ENCODE results near the gene DYNC1I1. TPM values are rescaled to one million over a fixed set of nuclear protein-coding genes. Genes with fewer than 3 reads are reported as not detected.

The DYNC1I1 gene
- total RNA-seq, 2 experiments from 2014 or later = not detected

DNA sequence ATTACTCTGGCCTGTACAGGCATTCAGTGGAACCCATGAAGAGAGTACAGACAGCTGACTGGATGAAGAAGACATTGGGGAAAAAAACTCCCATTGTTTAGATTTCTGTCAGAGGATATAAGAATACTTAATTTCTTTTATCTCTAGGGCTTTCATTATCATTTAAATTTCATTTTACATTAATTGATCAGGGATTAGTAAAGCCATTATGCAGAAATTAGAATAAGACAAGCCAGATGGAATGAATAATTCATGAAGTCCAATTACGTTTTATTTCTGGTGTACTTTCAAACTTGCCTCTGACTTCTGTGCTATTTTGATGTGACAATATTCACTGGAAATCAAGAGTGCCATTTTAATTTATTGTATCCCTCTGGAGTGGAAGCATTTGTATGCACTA, 302.5 kb downstream of the DYNC1I1 start:
- H3K27me3 Mint-ChIP-seq = peaks cover 32% of the 10 kb centered on the region
- no peak overlapping the region for H3K27ac Mint-ChIP-seq
- no peak overlapping the region for H3K4me3 Mint-ChIP-seq
- DNase-seq (no peak), ATAC-seq (no peak)
- intact Hi-C loops (cut with DNase I, micrococcal nuclease) = loop anchor here (1.0 to 5.0 kb wide), 5 partner anchors 158 to 990 kb away; no protein-coding TSS in a partner anchor
- ChIA-PET CTCF (interaction anchor here (0.5 to 1.3 kb wide), 6 partner anchors 11 to 955 kb away, joined by 3 to 5 read pairs (median 3); no protein-coding TSS in a partner anchor), POLR2A (no interaction called here)
- peaks cover 8% of the 10 kb centered on the region for H3K4me1 Mint-ChIP-seq
- H3K9me3 Mint-ChIP-seq (ENCODE audit: low read depth) = no peaks in the 10 kb centered on the region
- no peaks in the 10 kb centered on the region for H3K36me3 Mint-ChIP-seq (ENCODE audit: low read depth)

DNA sequence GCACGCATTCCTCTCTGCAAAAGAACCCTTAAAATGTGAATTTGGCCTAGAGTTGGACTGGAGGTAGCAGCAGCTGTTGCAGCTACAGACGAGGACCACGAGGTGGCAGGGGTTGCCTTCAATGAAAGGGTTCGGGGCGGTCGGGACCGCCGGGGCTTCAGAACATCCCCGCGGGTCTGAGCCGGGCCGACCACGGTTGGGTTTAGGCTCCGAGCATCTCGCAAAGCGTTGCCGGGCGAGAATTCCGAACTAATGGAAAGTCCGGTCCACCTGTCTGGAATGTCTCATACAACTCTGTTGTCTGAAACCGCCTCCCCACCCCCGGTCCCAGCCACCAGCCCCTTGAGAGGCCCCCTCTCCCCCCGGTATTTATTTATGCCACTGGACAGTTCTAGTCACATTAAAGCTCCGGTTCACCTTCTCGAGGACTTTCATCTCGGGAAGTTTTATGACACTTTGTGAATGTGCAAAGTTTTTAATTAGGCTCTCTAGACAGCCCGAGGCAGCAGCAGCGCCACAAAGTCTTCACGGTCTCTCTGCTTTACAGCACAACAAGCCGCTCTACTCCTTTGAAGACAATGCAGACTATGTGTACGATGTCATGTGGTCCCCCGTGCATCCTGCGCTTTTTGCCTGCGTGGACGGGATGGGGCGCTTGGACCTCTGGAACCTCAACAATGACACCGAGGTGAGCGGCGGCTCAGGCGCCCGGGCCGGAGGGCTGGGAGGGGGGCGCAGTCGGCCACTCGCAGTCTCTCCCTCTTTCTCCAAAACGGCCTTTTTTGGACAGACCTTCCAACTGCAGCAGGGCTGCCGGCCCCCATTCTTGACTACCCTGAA, 303.4 kb downstream of the DYNC1I1 start:
- peaks cover 34% of the 10 kb centered on the region for H3K27me3 Mint-ChIP-seq
- peaks cover 8% of the 10 kb centered on the region for H3K4me1 Mint-ChIP-seq
- intact Hi-C loops (cut with DNase I, micrococcal nuclease) = loop anchor here (1.0 to 5.0 kb wide), 5 partner anchors 159 to 990 kb away; no protein-coding TSS in a partner anchor
- H3K4me3 Mint-ChIP-seq = peak overlapping the region; percentile 69
- ChIA-PET POLR2A (no interaction called here), CTCF (interaction anchor here (0.5 to 1.3 kb wide), 7 partner anchors 10 to 955 kb away, joined by 3 to 5 read pairs (median 3); no protein-coding TSS in a partner anchor)
- no peaks in the 10 kb centered on the region for H3K36me3 Mint-ChIP-seq (ENCODE audit: low read depth)
- no peak overlapping the region for H3K27ac Mint-ChIP-seq
- ATAC-seq = peak; percentile 81
- DNase-seq = peak; percentile 71
- H3K9me3 Mint-ChIP-seq (ENCODE audit: low read depth) = no peaks in the 10 kb centered on the region

DNA sequence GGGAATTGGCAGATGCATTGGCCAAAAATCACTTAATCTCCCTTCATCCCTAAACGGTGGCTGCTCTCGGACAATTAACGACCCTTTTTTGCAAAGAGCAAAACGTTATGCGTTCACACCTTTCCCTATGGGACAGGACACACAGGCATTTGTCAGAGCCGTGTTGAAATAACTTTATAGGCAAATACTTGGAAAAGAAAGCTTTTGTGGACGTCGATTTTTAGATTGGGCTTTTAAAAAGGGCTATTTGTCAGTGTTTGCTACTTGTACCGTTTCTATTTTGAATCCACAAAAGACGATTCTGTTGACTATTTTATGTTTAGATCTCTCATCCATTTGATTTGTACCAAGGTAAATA, 304.0 kb downstream of the DYNC1I1 start:
- no peak for ATAC-seq
- no peak overlapping the region for H3K27ac Mint-ChIP-seq
- intact Hi-C loops (cut with DNase I, micrococcal nuclease) = loop anchor here in 1 of 2 experiments (5.0 kb wide), 1 partner anchor 801 kb away; no protein-coding TSS in a partner anchor
- no peaks in the 10 kb centered on the region for H3K36me3 Mint-ChIP-seq (ENCODE audit: low read depth)
- no peaks in the 10 kb centered on the region for H3K9me3 Mint-ChIP-seq (ENCODE audit: low read depth)
- peaks cover 8% of the 10 kb centered on the region for H3K4me1 Mint-ChIP-seq
- ChIA-PET POLR2A (interaction anchor here (0.6 kb wide), 1 partner anchor 184 kb away, joined by 3 read pairs; no protein-coding TSS in a partner anchor), CTCF (interaction anchor here (0.7 to 1.6 kb wide), 6 partner anchors 10 to 964 kb away, joined by 3 to 10 read pairs (median 4); no protein-coding TSS in a partner anchor)
- no peak for DNase-seq
- H3K27me3 Mint-ChIP-seq = peaks cover 35% of the 10 kb centered on the region
- H3K4me3 Mint-ChIP-seq = peak overlapping the region; percentile 69

- DNase-seq (no peak), ATAC-seq (no peak)
- H3K4me3 Mint-ChIP-seq = no peak overlapping the region
- H3K36me3 Mint-ChIP-seq (ENCODE audit: low read depth) = no peaks in the 10 kb centered on the region
- peaks cover 34% of the 10 kb centered on the region for H3K27me3 Mint-ChIP-seq
- peaks cover 8% of the 10 kb centered on the region for H3K4me1 Mint-ChIP-seq
- ChIA-PET POLR2A (no interaction called here), CTCF (interaction anchor here (0.6 to 1.4 kb wide), 2 partner anchors 9 to 948 kb away, joined by 3 to 4 read pairs; no protein-coding TSS in a partner anchor)
- H3K27ac Mint-ChIP-seq = no peak overlapping the region
- no peaks in the 10 kb centered on the region for H3K9me3 Mint-ChIP-seq (ENCODE audit: low read depth)
- intact Hi-C loops (cut with DNase I, micrococcal nuclease) = no loop called here
Observed at GRCh38 chr7:96080027-96080426, 307.7 kb downstream of the DYNC1I1 start.

DNA sequence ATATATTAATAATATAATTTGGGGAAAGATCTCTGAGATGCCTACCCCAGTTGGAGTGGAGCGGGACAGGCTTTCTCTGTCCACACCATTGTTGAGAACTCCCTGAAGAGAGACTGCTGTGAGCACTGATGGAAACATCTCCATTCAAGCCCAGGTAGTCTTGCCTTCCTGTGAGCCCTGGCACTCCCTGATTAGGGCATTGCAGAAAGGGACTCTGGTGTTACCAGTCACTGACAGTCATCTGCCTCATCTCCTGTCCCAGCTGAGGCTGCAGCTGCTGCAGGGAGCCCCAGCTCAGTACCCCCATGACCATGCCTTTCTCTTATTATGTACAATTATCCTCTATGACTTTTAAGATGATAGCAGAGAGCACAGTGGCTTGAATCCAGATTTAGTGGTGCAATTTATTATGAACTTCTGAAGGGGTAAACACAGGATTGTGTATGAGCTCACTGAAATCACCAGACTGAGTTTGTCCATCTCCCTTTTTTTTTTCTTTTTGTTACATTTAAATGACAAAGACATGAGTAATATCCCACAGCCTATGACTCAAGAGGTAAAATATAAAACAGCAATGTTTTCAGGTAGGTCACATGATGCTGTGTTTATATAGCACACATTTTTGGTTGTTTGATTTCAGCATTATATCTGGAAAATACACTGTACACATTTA, 312.7 kb downstream of the DYNC1I1 start:
- CTCF ChIA-PET = interaction anchor here (1.1 to 1.9 kb wide), 3 partner anchors 8 to 14 kb away, joined by 3 to 10 read pairs (median 5); no protein-coding TSS in a partner anchor

GRCh38 chr7:96085953-96086352, 313.6 kb downstream of the DYNC1I1 start:
- no peak overlapping the region for H3K4me3 Mint-ChIP-seq
- ChIA-PET CTCF (interaction anchor here (0.8 to 1.9 kb wide), 4 partner anchors 9 to 30 kb away, joined by 3 to 10 read pairs (median 4); no protein-coding TSS in a partner anchor), POLR2A (no interaction called here)
- intact Hi-C loops (cut with DNase I, micrococcal nuclease) = no loop called here
- no peak overlapping the region for H3K27ac Mint-ChIP-seq
- peaks cover 15% of the 10 kb centered on the region for H3K27me3 Mint-ChIP-seq
- no peaks in the 10 kb centered on the region for H3K9me3 Mint-ChIP-seq (ENCODE audit: low read depth)
- H3K36me3 Mint-ChIP-seq (ENCODE audit: low read depth) = no peaks in the 10 kb centered on the region
- ATAC-seq = no peak
- DNase-seq = no peak
- H3K4me1 Mint-ChIP-seq = no peaks in the 10 kb centered on the region

More for the DNA sequence above, 312.7 kb downstream of the DYNC1I1 start:
- ATAC-seq (peak; percentile 76), DNase-seq (no peak)
- Mint-ChIP-seq H3K4me1 (no peaks in the 10 kb centered on the region), H3K27ac (no peak overlapping the region), H3K36me3 (ENCODE audit: low read depth) (no peaks in the 10 kb centered on the region), H3K27me3 (peaks cover 12% of the 10 kb centered on the region), H3K9me3 (ENCODE audit: low read depth) (no peaks in the 10 kb centered on the region), H3K4me3 (no peak overlapping the region)
- intact Hi-C loops (cut with DNase I, micrococcal nuclease) = no loop called here
- POLR2A ChIA-PET = interaction anchor here (0.6 to 0.7 kb wide), 2 partner anchors 14 to 17 kb away, joined by 3 to 7 read pairs; no protein-coding TSS in a partner anchor

DNA sequence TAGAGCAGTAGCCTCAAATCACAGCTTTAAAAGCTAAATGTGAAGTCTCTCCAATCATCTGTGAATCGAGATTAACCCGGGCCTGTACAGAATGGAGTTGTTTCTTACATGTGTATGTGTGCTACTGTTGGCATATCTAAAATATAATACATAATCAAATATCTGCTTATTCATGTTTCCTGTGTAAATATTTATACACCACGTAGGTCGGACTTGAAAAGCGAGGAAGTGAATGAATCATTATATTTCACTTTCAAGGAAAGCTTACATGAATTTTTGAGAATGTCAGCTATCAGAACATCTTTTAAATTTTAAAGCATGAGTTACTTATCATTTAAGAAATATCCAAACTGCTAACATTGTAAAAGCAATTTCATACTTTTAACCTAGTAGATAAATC, 316.2 kb downstream of the DYNC1I1 start:
- CTCF ChIA-PET = interaction anchor here (1.2 to 1.3 kb wide), 2 partner anchors 35 to 938 kb away, joined by 3 to 4 read pairs; no protein-coding TSS in a partner anchor
- ATAC-seq (no peak), DNase-seq (no peak)
- intact Hi-C loops (cut with DNase I, micrococcal nuclease) = no loop called here
- Mint-ChIP-seq H3K36me3 (ENCODE audit: low read depth) (no peaks in the 10 kb centered on the region), H3K9me3 (ENCODE audit: low read depth) (no peaks in the 10 kb centered on the region), H3K27me3 (peaks cover 16% of the 10 kb centered on the region), H3K4me3 (no peak overlapping the region), H3K4me1 (peaks cover 2% of the 10 kb centered on the region), H3K27ac (no peak overlapping the region)
- POLR2A ChIA-PET = no interaction called here

- H3K4me1 Mint-ChIP-seq = peaks cover 2% of the 10 kb centered on the region
- H3K36me3 Mint-ChIP-seq (ENCODE audit: low read depth) = no peaks in the 10 kb centered on the region
- H3K4me3 Mint-ChIP-seq = no peak overlapping the region
- peaks cover 14% of the 10 kb centered on the region for H3K27me3 Mint-ChIP-seq
- H3K27ac Mint-ChIP-seq = no peak overlapping the region
- CTCF ChIA-PET = interaction anchor here (0.6 to 1.3 kb wide), 3 partner anchors 9 to 50 kb away, joined by 3 to 4 read pairs (median 3); no protein-coding TSS in a partner anchor
- POLR2A ChIA-PET = no interaction called here
- intact Hi-C loops (cut with DNase I, micrococcal nuclease) = no loop called here
- DNase-seq (no peak), ATAC-seq (no peak)
- H3K9me3 Mint-ChIP-seq (ENCODE audit: low read depth) = no peaks in the 10 kb centered on the region
Observed at GRCh38 chr7:96089511-96089910, 317.2 kb downstream of the DYNC1I1 start.

GRCh38 chr7:96090756-96091155, 318.4 kb downstream of the DYNC1I1 start:
- no peak overlapping the region for H3K27ac Mint-ChIP-seq
- POLR2A ChIA-PET = no interaction called here
- H3K36me3 Mint-ChIP-seq (ENCODE audit: low read depth) = no peaks in the 10 kb centered on the region
- DNase-seq (no peak), ATAC-seq (no peak)
- peaks cover 2% of the 10 kb centered on the region for H3K4me1 Mint-ChIP-seq
- intact Hi-C loops (cut with DNase I, micrococcal nuclease) = no loop called here
- H3K9me3 Mint-ChIP-seq (ENCODE audit: low read depth) = no peaks in the 10 kb centered on the region
- peaks cover 16% of the 10 kb centered on the region for H3K27me3 Mint-ChIP-seq
- H3K4me3 Mint-ChIP-seq = no peak overlapping the region
- CTCF ChIA-PET = no interaction called here

DNA sequence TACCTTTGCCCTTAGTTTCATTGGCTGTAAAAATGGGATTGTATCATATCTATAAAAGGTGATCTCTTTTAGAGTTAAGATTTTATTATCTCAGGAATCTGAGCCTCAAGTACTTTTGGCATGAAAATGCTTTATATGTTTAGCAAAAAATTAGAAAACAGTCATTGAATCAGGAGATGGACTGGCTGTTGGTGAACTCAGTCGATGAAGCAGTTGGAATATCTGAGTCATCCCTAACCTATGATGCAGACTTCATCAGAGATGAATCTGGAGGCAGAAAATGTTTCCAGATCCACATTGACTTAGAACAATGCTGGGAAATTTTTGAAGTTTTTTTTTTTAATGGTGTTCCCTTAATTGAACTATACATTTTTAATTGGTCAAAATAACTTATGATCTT, 321.1 kb downstream of the DYNC1I1 start:
- ChIA-PET CTCF (no interaction called here), POLR2A (no interaction called here)
- ATAC-seq = no peak
- Mint-ChIP-seq H3K4me3 (no peak overlapping the region), H3K27ac (no peak overlapping the region), H3K9me3 (ENCODE audit: low read depth) (no peaks in the 10 kb centered on the region), H3K27me3 (peaks cover 20% of the 10 kb centered on the region), H3K36me3 (ENCODE audit: low read depth) (no peaks in the 10 kb centered on the region), H3K4me1 (peaks cover 2% of the 10 kb centered on the region)
- no peak for DNase-seq
- intact Hi-C loops (cut with DNase I, micrococcal nuclease) = no loop called here

DNA sequence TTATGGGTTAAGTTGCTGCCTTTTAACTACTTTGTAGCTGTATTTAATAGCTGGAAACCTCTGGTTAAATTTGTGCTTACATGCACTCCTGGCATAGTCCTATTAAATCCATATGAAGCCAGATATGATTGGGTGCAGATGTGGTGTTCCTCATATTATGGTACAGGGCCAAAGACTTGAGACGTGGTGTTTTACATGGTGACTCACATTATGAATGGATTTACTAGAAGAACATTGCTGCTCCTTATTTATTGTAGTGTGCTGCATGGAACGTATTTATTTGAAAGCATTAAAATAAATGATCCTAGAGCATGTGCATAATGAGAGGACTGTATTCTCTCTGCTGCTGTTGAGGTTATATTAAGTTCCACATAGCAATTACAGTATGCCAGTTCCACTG, 325.5 kb downstream of the DYNC1I1 start:
- no peaks in the 10 kb centered on the region for H3K36me3 Mint-ChIP-seq (ENCODE audit: low read depth)
- peaks cover 21% of the 10 kb centered on the region for H3K27me3 Mint-ChIP-seq
- H3K4me1 Mint-ChIP-seq = peaks cover 2% of the 10 kb centered on the region
- no peak overlapping the region for H3K27ac Mint-ChIP-seq
- H3K4me3 Mint-ChIP-seq = no peak overlapping the region
- peaks cover 8% of the 10 kb centered on the region for H3K9me3 Mint-ChIP-seq (ENCODE audit: low read depth)
- ATAC-seq (no peak), DNase-seq (no peak)
- ChIA-PET POLR2A (no interaction called here), CTCF (interaction anchor here (0.8 kb wide), 1 partner anchor 1761 kb away, joined by 4 read pairs; no protein-coding TSS in a partner anchor)
- intact Hi-C loops (cut with DNase I, micrococcal nuclease) = no loop called here

All from activated CD4-positive, alpha-beta T cell treated with anti-CD3 and anti-CD28 coated beads for 36 hours (primary cell).